CD4-positive, alpha-beta T cell treated with Interleukin-17A for 1 hour (primary cell): ENCODE data around the gene NOC3L.
"Not testable (repeated sequence)": the region's sequence is repeated elsewhere in the genome, so short reads cannot be mapped to it uniquely, and the experiment has no call there.

Experiments used
- DNase-seq: peaks from one replicate; pipeline ENCODE4 v3.0.0-alpha.2; 2020

NOC3L gene

DNA sequence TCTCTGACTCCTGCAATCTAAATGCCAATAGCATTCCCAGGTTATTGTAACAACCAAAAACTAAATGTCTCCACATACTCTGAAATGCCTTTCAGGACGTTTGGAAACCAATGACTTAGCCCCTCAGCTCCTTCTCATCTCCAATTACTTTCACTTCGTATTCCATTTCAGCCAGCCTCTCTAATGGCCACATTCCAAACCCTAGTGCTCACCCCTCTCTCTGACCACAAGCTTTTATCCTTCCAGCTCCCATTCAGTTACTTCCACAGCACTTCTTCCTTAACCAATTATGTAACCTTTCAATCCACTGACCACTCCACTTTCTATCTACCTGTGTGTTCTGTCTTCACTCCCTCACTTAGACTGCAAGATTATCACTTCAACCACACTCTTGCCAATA, 4.3 kb downstream of the NOC3L start:
- DNase-seq: no peak

DNA sequence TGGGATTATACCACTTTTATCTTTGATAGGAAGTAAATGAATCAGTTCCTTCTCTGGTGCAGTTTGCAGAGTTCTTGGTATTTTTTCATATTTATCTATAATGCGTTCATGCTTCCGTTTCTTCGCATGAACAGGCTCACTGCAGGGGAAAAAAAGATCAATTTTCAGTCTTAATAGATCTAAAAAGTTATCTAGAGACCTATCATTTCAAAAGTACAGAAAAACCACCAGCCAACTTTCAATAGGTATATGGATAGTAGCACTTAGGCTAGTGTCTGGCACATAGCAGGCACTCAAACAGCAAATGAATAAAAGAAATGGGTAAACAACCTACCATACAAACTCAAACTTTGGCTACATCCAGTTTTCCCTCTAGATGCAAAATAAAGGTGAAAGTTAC, 5.5 kb downstream of the NOC3L start:
- no peak for DNase-seq

DNA sequence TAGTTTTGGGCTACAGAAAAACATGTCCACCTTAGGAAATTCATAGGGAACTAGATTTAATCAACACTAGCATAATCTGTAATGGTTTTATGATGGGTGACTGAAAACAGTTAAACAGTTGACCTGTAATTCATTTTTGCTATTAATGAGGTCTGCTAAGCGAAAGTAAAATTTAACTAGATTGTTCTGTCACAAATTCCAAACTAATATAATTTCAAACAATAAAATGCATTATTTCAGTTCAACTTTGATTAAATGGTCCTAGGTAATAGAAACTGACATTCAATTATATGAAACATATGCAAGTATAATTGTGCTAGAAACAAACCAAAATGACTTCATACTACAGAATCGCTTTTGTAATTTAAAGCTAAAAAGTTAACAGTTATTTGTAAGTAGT, 6.9 kb downstream of the NOC3L start:
- DNase-seq: no peak

DNA sequence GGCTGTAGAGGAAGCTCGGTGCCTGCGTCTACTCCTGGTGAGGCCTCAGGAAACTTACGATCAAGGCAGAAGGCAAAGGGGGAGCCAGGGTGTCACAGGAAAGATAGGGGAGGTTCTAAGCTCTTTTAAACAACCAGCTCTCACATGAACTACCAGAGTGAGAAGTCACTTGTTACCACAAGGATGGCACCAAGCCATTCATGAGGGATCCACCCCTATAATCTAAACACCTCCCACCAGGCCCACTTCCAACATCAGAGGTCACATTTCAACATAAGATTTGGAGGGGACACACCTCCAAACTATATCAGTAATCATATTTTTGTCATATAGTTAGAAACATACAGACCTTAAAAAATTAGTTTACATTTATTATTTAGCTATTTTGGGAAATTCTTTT, 9.4 kb downstream of the NOC3L start:
- no peak for DNase-seq

DNA sequence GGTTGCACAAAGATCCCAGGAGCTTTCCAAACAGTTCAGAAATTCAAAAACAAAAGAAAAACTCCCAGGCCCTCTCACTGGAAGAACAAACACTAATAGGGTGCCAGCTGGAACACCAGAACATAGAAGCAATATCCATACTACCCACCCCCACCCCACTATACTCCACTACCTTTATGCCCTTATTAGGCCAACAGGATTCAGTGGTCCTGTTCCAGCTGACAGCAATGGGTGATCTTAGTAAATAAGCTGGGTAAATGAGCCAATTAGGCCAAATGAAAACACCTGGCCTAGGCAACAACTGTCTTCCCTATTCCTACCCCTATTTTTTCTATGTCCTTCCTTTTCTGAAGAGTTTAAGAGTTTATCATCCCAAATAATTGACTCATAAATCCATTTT, 11.7 kb downstream of the NOC3L start:
- no peak for DNase-seq

DNA sequence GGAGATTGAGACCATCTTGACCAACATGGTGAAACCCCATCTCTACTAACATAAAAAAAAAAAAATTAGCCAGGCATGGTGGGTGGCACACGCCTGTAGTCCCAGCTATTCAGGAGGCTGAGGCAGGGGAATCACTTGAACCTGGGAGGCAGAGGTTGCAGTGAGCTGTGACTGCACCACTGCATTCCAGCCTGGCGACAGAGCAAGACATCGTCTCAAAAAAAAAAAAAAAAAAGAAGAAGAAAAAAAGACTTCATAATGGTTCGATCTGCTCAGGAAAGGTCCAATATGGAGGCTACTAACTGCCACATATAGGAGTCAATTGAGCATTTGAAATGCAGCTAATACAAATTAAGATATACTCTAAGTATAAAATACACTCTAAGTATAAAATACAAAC, 12.2 kb downstream of the NOC3L start:
- DNase-seq: not testable (repeated sequence)

DNA sequence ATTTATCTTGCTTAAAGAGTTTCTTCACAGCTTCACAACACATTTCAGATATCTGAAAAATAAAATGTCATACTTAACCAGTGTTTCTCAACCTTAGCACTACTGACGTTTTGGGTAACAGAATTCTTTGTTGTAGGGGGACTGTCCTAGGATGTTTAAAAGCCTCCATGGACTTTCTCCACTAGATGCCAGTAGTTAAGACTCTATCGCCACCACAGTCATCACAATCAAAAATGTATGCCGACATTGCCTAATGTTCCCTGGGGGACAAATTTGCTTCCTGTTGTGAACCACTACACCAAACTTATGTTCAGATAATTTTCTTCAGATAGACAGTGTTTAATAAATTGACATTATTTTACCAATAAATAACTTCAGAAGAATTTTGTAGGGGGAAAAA, 13.4 kb downstream of the NOC3L start:
- DNase-seq: no peak

DNA sequence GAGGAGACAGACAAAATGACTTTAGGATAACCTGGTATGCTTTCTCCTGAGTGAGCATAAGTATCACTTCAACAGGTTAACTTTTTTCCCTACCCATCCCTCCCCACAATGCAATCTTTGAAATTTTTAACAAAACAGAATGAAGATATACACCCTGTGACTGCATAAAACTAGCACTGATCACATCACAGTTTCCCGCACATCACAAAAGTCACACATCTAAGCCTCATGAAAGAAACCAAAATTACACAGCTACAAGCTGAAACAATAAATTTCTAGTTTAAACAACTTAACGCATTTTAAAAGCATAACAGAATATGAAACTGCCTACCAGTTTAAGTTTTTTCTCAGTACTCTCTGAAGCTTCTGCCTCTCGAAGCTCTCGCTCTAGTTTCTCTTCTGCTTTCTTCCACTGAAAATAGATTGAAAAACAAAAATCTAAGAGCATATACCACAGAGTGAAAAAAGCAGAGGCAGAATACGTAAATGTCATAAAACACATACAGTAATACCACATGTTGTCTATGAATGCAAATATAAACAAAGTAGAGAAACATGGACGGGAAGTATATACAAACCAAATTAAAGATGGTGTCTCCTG, 18.1 kb downstream of the NOC3L start:
- DNase-seq: no peak

DNA sequence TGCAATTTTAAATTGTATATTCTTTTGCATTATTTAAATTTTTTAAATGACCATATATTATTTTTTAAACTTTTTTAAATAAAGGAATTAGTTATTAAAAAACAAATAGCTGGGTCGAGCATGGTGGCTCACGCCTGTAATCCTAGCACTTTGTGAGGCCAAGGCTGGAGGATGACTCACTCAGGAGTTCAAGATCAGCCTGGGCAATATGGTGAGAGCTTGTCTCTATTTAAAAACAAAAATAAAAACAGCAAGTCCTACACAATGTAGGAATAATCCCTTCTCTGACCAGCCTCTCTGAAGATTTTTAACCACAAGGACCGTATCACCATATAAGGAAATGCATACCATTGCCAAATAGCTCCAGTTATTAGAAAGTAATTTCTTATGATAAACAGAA, 19.6 kb downstream of the NOC3L start:
- DNase-seq: no peak

DNA sequence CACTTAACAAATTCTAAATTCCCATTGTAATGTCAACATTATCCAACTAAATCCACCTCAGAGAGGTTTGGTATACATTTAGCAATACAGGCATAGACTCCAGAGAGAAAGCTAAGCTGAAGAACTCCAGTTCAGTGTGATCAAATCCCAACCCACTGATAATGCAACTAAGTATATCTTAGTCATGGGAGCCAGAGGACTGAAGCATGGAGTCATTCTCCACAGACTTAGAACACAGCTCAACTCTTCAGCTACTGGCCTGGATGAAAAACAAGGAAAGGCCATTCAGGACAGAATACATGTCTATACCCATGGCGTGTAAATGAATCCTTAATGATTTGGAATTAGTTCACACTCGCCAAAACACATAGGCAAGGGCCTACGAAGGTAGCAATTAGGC, 27.9 kb downstream of the NOC3L start:
- no peak for DNase-seq

DNA sequence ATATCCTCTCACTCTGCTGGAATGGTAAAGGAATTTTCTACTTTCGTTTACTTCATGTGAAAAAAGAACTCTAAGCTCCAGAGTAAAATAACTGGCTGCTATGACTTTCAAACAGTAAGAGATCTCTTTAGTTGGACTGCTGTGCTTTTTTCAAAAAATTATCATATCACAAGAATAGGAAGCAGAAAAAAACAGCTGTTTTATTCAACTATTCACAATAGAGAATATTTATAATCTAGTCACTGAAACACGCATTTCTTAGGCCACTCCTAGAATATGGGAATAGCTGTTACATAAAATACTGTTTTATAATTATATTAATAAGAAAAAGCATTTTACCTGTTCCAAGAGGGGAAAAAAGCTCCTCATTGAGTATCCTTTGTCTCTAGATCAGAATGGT, 29.7 kb downstream of the NOC3L start:
- DNase-seq: no peak

DNA sequence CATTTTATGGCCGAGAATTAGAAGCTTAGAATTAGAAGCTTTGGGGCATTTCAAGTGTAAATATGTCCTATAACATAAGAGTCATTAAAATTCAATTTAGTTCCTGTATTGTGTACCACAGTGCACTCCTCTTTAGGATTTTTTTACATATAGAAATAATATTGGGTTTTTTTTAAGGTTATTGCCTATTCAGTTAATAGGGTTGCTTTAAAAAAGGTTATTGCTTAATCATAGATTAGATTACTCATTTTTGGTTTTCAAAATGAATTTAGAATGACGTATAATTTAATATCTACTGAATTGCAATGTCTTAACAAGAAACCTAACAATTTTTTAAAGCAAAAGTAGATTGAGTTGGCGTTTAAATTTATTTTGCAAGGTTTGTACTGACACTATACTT, 34.1 kb downstream of the NOC3L start:
- no peak for DNase-seq

DNA sequence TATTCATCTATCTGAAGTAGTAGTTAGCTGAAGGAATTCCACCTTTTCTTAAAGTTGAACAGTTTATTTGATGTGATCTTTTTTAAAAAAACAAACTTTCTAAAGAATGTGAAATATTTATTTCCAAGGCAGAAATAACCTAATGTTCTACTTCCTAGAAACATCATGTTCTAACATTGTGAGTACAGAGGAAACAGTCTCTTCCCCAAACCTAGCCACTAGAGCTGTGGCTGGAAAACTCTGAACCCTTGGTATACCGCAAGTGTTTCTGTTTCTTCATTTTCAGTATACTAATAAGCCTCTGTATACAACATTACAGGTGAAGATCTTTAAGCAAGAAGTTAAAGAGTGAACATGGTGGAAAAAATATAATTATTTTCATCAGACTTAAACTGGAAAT, 35.1 kb downstream of the NOC3L start:
- no peak for DNase-seq

DNA sequence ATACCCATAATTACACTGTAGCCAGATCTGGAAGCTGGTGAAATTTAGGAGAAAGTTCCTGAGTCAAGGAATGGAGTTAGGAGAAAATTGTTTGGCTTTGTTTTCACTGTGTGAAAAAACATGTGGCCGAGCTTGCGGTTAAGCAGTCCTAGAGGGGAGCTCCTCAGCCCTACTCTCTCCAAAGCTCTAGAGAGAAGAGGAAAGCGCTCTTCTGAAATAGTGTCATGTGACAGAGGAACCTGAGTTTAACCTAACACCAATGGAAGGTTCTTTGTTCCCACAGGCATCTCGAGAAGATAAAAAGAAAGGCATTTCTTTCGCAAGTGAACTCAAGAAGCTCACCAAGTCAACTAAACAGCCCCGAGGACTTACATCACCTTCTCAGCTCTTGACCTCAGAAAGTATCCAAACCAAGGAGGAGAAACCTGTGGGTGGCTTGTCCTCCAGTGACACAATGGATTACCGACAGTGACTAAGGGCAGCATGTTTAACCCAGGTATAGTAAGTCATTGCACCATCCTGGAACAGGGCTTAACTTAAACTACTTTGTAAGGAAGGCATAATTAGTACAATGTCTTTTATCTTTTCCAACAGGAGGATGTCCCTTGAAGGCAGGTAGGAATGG, 38.0 kb downstream of the NOC3L start:
- DNase-seq: no peak

DNA sequence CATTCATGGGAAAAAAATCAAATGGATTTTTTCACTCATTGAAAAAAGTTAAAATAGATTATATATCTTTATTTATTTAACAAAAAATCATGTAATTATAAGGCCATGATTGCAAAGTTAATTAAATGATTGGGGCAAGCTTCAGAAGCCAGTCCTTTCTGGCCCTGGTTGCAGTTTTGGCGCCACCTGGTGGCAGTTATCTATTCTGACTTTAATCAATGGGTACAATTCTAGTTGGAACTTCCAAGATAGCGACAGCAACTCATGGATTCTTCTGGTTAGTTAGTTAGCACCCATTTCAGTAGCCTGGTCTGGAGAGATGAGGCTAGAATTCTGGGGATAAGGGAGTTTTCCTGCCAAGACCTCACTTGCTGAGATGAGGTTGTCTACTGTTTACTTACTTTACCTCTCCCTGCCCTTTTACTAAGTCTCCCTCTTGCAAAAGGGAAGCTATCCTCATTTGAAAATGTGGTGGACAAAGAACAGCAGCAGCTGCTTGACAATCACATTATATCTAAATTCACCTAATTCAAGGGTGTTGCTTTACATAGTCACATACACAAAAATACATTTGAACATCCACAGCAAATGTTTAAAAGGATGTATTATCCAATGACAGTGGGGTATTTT, 42.3 kb downstream of the NOC3L start:
- peak; percentile 63 for DNase-seq

DNA sequence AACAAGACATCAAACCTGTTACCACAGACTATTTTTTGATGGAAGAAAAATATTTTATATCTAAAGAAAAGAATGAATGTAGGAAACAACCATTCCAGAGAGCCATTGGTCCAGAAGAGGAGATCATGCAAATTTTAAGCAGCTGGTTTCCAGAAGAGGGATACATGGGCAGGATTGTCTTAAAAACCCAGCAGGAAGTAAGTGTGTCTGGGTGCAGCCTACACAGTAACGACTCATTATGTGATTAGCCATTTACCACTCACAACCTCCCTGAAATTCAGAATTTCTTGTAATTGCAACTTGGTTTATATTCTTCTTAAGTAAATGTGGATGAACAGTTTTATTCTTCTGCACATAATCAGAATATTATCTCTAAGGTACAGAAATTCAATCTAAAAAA, 46.2 kb downstream of the NOC3L start:
- no peak for DNase-seq

DNA sequence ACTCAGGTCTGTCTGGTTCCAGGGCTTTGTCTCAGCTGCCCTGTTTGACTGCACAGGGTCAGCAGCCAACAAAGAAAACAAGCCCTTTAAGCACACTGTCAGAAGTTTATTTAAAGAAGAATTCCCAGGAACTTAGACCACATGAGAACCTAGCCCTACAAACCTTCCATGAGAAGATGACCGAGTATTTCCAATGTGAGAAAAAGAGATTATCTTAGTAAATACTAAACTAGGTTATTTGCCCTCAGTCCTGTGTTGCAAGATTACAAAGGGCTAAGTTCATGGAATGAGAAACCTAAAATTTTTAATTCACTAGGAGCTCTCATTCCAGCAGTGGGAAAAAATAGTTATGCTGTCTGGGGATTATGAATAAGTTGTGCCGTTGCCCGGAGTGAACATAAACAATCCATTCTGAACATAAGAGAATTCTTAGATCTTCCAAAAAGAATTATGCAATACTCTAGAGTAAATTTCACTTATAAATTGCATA, 46.7 kb downstream of the NOC3L start:
- DNase-seq: no peak

DNA sequence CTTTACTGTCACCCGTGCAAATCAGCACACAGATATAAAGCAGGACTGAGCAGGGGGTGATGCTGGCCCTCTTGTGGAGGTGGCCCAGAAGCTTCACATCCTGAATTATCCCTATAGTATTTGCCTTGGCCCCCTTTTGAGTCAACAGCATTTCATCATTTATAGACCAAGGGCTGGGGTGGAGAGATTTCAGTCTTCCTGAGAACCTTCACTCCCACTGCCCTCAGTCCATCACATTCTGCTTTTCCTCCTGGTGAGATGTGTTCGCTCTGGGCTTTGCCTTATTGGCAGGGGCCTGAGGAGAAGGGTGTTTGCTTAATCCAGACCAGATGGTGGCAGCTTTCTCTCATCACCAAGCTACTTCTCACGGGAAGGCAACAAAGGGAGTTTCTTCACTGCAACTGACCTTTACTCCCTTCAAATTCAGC, 47.7 kb downstream of the NOC3L start:
- no peak for DNase-seq

DNA sequence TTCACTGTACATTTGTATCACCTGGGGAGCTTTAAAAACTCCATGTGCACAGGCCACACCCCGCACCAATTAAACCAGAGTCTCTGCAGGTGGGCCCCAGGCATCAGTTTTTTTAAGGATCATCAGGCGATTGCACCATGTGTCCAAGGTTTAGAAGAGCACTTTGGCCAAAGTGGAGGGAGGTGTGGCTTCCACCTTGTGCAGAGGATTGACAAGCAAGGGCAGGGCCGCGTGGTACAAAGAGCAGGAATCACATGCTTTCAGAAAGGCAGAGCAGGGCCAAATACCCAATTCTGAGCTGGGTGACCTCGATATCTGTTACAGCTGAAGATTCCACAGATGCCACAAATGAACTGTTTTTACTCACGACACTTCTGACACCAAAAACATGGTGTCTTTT, 52.4 kb downstream of the NOC3L start:
- DNase-seq: no peak

DNA sequence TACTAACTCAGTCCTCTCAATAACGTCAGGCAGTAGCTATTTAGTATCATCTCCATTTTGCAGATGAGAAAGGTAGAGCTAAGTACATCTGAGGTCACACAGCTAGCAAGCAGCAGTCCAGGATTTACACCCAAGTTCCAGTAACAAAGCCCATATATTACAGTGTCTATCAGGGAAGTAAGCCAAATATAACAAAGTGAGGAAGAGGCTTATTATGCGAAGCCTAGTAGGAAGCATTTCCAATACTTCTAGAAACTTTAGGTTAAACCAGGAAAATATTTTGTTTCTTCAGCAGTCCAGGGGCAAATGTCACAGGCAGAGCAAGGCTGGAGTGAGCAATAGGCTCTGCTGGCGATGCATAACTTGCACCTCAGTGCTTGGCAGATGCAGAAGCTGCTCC, 53.9 kb downstream of the NOC3L start:
- no peak for DNase-seq

DNA sequence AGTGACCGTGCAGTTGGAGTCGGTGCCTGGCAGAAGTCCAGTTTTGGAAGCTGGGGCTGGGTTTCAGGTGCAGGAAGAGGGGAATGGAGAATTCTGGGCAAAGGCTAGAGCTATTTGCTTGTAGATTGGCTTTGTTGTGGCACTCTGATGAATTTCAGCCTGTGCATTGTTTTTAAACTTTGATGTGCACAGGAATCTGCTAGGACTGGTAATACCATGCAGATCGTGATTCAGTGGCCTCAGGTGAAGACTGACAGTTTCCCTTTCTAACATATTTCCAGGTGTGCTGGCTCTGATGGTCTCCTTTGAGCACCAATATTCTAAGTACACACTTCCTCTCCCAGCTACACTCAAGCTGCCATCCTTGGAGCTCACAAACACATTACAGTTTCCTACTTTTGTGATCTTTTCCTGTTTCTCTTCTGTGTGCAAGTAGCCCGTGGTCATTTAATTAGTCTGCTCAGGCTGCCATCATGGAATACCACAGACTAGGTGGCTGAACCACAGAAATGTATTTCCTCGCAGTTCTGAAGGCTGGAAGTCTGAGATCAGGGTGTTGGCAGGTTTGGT, 55.6 kb downstream of the NOC3L start:
- no peak for DNase-seq

DNA sequence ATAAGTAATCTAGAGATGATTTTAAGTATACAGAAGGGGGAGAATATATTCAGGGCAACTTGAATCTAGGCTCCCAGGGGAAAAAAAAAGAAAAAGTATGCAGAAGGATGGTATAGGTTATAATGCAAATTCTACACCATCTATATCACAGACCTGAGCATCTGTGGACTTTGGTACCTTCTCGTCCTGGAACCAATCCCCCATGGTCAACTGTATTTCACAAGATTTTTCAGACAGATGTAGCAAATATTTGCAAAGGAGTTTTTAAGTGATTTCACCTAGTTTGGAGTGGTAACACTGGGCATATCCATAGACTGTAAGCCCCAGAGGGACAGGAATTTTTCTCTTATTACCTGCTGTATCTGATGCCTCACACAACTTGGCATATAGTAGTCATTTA, 58.8 kb downstream of the NOC3L start:
- DNase-seq: no peak

DNA sequence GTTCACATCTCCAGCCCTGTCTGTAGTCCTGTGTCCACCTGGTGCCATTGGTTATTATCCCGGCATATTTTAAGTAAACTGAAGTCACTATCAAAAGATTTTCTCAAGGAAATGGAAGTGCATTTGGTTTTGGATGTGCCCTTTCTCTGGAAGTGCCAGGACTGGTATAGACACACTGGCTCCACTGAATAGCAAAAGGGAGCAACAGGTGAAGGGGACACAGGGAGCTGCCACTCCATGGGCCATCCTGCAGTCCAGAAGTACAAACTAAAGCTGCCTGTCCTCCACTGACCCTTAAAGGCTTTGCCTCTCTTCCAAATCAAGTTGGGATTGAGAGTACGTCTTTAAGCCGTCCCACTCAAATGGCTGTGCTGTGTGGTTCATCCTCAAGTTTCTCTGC, 62.7 kb downstream of the NOC3L start:
- DNase-seq: no peak

DNA sequence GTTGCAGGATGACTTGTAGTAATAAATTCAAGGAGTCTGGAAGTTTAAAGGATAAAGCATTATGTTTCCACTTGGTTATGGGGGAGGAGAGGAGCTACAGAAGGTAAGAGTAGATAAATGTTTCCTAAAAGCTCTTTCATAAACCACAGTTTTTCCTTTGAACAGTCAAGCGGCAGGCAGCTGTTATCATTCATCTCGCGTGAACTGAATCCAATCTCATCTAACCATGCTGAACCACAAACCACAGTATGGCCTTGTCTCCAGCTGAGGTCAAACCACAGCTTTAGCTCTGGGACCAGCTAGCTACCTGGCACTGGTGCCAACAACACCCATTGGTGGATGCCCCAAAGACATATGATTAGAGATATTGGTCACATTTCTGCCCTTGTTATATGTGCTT, 63.3 kb downstream of the NOC3L start:
- DNase-seq: peak; percentile 26
